ENCODE results near the gene ST8SIA6. TPM values are rescaled to one million over a fixed set of nuclear protein-coding genes. Genes with fewer than 3 reads are reported as not detected.
"Not testable (repeated sequence)": the region's sequence is repeated elsewhere in the genome, so short reads cannot be mapped to it uniquely, and the experiment has no call there.

ST8SIA6 gene
- polyA plus RNA-seq, 1 donor, result 1.3 TPM

- DNase-seq (ENCODE audit: low read depth), result no peak
Observed at GRCh38 chr10:17457083-17457482, 2.7 kb upstream of the ST8SIA6 start.

- no peak for DNase-seq (ENCODE audit: low read depth)
Observed at GRCh38 chr10:17456032-17456548, 1.7 kb upstream of the ST8SIA6 start.

GRCh38 chr10:17455015-17455520 is 673 bp upstream of the ST8SIA6 start:
- no peak for DNase-seq (ENCODE audit: low read depth)

GRCh38 chr10:17453373-17454091 is 863 bp downstream of the ST8SIA6 start:
- DNase-seq (ENCODE audit: low read depth), result no peak

- DNase-seq (ENCODE audit: low read depth), result no peak
Observed at GRCh38 chr10:17453035-17453372, 1.4 kb downstream of the ST8SIA6 start.

GRCh38 chr10:17452060-17452841 is 2.1 kb downstream of the ST8SIA6 start:
- no peak for DNase-seq (ENCODE audit: low read depth)

- no peak for DNase-seq (ENCODE audit: low read depth)
Observed at GRCh38 chr10:17450024-17450423, 4.4 kb downstream of the ST8SIA6 start.

- DNase-seq (ENCODE audit: low read depth), result no peak
Observed at GRCh38 chr10:17445400-17445998, 8.9 kb downstream of the ST8SIA6 start.

- no peak for DNase-seq (ENCODE audit: low read depth)
Observed at GRCh38 chr10:17444388-17444714, 10.0 kb downstream of the ST8SIA6 start.

- no peak for DNase-seq (ENCODE audit: low read depth)
Observed at GRCh38 chr10:17443707-17444387, 10.5 kb downstream of the ST8SIA6 start.

GRCh38 chr10:17438583-17438982 is 15.8 kb downstream of the ST8SIA6 start:
- DNase-seq (ENCODE audit: low read depth), result no peak

- not testable (repeated sequence) for DNase-seq (ENCODE audit: low read depth)
Observed at GRCh38 chr10:17436578-17436977, 17.8 kb downstream of the ST8SIA6 start.

- DNase-seq (ENCODE audit: low read depth), result no peak
Observed at GRCh38 chr10:17435953-17436352, 18.4 kb downstream of the ST8SIA6 start.

GRCh38 chr10:17435187-17435586 is 19.2 kb downstream of the ST8SIA6 start:
- DNase-seq (ENCODE audit: low read depth), result no peak

GRCh38 chr10:17432723-17433122 is 21.7 kb downstream of the ST8SIA6 start:
- no peak for DNase-seq (ENCODE audit: low read depth)

- no peak for DNase-seq (ENCODE audit: low read depth)
Observed at GRCh38 chr10:17431871-17432311, 22.5 kb downstream of the ST8SIA6 start.

- DNase-seq (ENCODE audit: low read depth), result peak; percentile 44
Observed at GRCh38 chr10:17430647-17431355, 23.6 kb downstream of the ST8SIA6 start.

- no peak for DNase-seq (ENCODE audit: low read depth)
Observed at GRCh38 chr10:17429490-17429889, 24.9 kb downstream of the ST8SIA6 start.

GRCh38 chr10:17428351-17429097 is 25.9 kb downstream of the ST8SIA6 start:
- DNase-seq (ENCODE audit: low read depth), result no peak

GRCh38 chr10:17427666-17428350 is 26.6 kb downstream of the ST8SIA6 start:
- no peak for DNase-seq (ENCODE audit: low read depth)

Data from forelimb muscle (tissue), 1 donor.